Activated CD8-positive, alpha-beta memory T cell treated with anti-CD3 and anti-CD28 coated beads for 48 hours (primary cell): Measurements from ENCODE around the gene SLC23A2.

ENCODE experiments used
- DNase-seq, 3 experiments: peaks; one replicate each; pipeline ENCODE4 v3.0.0-alpha.2; 2020; ENCODE audit warnings: low read depth in 2 of 3, low spot score in 2 of 3

SLC23A2 gene

GRCh38 chr20:4904127-4904860, 97.0 kb downstream of the SLC23A2 start:
- no peak for DNase-seq

GRCh38 chr20:4902788-4903187, 98.5 kb downstream of the SLC23A2 start:
- no peak for DNase-seq

- DNase-seq, result no peak
These were observed 100.1 kb downstream of the SLC23A2 start for GRCh38 chr20:4901031-4901818.

- DNase-seq, result no peak
These were observed 102.7 kb downstream of the SLC23A2 start for GRCh38 chr20:4898282-4899244.

GRCh38 chr20:4897600-4897999, 103.7 kb downstream of the SLC23A2 start:
- no peak for DNase-seq

- no peak for DNase-seq
These were observed 104.3 kb downstream of the SLC23A2 start for GRCh38 chr20:4896971-4897497.

GRCh38 chr20:4896119-4896702, 105.1 kb downstream of the SLC23A2 start:
- no peak for DNase-seq

- DNase-seq, result no peak
These were observed 106.3 kb downstream of the SLC23A2 start for GRCh38 chr20:4894981-4895381.

GRCh38 chr20:4894409-4894808, 106.9 kb downstream of the SLC23A2 start:
- DNase-seq, result no peak

GRCh38 chr20:4893709-4894108, 107.6 kb downstream of the SLC23A2 start:
- no peak for DNase-seq

GRCh38 chr20:4891997-4892396, 109.3 kb downstream of the SLC23A2 start:
- no peak for DNase-seq

GRCh38 chr20:4891190-4891763, 110.0 kb downstream of the SLC23A2 start:
- DNase-seq, result no peak

- no peak for DNase-seq
These were observed 111.9 kb downstream of the SLC23A2 start for GRCh38 chr20:4889446-4889845.

- no peak for DNase-seq
These were observed 113.7 kb downstream of the SLC23A2 start for GRCh38 chr20:4887586-4887985.

- DNase-seq, result no peak
These were observed 114.4 kb downstream of the SLC23A2 start for GRCh38 chr20:4886771-4887527.

- no peak for DNase-seq
These were observed 115.4 kb downstream of the SLC23A2 start for GRCh38 chr20:4885877-4886276.

- DNase-seq, result no peak
These were observed 117.8 kb downstream of the SLC23A2 start for GRCh38 chr20:4883546-4883945.

- no peak for DNase-seq
These were observed 118.3 kb downstream of the SLC23A2 start for GRCh38 chr20:4883051-4883450.

GRCh38 chr20:4881006-4881730, 120.1 kb downstream of the SLC23A2 start:
- DNase-seq, result no peak
